ENCODE data around the gene CENPC. TPM values are rescaled to one million over a fixed set of nuclear protein-coding genes. Genes with fewer than 3 reads are reported as not detected.
"Not testable (repeated sequence)": the region's sequence is repeated elsewhere in the genome, so short reads cannot be mapped to it uniquely, and the experiment has no call there.

CENPC gene
- polyA plus RNA-seq, 2 of the 4 experiments (the other 2 are of a cell fraction): 5.6 to 9.0 TPM

GRCh38 chr4:67535280-67535840 is 9.9 kb downstream of the CENPC start (continued):
- TF ChIP-seq FOSL2 (IDR thresholded peaks at IDR 0.05) (no peak), FOSL2 (CRISPR knock-in tag; IDR thresholded peaks at IDR 0.05) (no peak), JUNB (IDR thresholded peaks at IDR 0.05) (no peak), KDM1A (IDR thresholded peaks at IDR 0.05; ENCODE audit: low read depth) (no peak)

DNA sequence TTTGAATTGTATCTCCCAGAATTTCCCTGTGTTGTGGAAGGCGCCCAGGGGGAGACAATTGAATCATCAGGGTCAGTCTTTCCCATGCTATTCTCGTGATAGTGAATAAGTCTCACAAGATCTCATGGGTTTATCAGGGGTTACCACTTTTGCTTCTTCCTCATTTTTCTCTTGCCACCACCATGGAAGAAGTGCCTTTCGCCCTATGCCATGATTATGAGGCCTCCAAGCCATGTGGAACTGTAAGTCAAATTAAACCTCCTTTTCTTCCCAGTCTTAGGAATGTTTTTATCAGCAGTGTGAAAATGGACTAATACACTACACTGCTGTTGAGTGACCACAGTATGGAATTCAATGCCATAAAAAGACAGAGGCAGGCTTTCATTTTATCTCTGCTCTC is 12.2 kb downstream of the CENPC start:
- Histone ChIP-seq H3K9me3 (no peaks in the 10 kb centered on the region), H3K4me1 (no peaks in the 10 kb centered on the region), H3K27ac (no peak overlapping the region), H3K4me2 (no peak overlapping the region), H3K4me3 (no peak overlapping the region)
- no peak for DNase-seq (ENCODE audit: low read depth in 1 of 2, low spot score in 1 of 2)
- 89% methylated on average over 3 of the region's 3 CpGs for WGBS (ENCODE audit: missing lambda C conversion rate)
- ChIA-PET CTCF (no interaction called here), POLR2A (no interaction called here)
- TF ChIP-seq, protein P1, sequence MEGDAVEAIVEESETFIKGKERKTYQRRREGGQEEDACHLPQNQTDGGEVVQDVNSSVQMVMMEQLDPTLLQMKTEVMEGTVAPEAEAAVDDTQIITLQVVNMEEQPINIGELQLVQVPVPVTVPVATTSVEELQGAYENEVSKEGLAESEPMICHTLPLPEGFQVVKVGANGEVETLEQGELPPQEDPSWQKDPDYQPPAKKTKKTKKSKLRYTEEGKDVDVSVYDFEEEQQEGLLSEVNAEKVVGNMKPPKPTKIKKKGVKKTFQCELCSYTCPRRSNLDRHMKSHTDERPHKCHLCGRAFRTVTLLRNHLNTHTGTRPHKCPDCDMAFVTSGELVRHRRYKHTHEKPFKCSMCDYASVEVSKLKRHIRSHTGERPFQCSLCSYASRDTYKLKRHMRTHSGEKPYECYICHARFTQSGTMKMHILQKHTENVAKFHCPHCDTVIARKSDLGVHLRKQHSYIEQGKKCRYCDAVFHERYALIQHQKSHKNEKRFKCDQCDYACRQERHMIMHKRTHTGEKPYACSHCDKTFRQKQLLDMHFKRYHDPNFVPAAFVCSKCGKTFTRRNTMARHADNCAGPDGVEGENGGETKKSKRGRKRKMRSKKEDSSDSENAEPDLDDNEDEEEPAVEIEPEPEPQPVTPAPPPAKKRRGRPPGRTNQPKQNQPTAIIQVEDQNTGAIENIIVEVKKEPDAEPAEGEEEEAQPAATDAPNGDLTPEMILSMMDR (IDR thresholded peaks at IDR 0.05): no peak
- TF ChIP-seq ZSCAN20 (CRISPR knock-in tag; IDR thresholded peaks at IDR 0.05): no peak
- TF ChIP-seq NR3C1 (IDR thresholded peaks at IDR 0.05): no peak
- TF ChIP-seq KDM5A (IDR thresholded peaks at IDR 0.05): no peak
- TF ChIP-seq HEYL (CRISPR knock-in tag; IDR thresholded peaks at IDR 0.05): no peak
- no peak for TF ChIP-seq NFE2L2 (conservative IDR thresholded peaks at IDR 0.05; ENCODE audit: low read length)
- TF ChIP-seq KDM1A (IDR thresholded peaks at IDR 0.05; ENCODE audit: low read depth): no peak
- TF ChIP-seq, protein P2, sequence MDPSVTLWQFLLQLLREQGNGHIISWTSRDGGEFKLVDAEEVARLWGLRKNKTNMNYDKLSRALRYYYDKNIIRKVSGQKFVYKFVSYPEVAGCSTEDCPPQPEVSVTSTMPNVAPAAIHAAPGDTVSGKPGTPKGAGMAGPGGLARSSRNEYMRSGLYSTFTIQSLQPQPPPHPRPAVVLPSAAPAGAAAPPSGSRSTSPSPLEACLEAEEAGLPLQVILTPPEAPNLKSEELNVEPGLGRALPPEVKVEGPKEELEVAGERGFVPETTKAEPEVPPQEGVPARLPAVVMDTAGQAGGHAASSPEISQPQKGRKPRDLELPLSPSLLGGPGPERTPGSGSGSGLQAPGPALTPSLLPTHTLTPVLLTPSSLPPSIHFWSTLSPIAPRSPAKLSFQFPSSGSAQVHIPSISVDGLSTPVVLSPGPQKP (IDR thresholded peaks at IDR 0.05; ENCODE audit: low read depth, low read length): no peak
- TF ChIP-seq CHD4 (IDR thresholded peaks at IDR 0.05; ENCODE audit: borderline replicate concordance): no peak
- no peak for TF ChIP-seq JUN (IDR thresholded peaks at IDR 0.05)
- no peak for TF ChIP-seq CEBPB (IDR thresholded peaks at IDR 0.05)
- TF ChIP-seq TP53 (CRISPR knock-in tag; IDR thresholded peaks at IDR 0.05): no peak
- no peak for TF ChIP-seq ZC3H11A (IDR thresholded peaks at IDR 0.05)
- no peak for TF ChIP-seq RARB (CRISPR knock-in tag; IDR thresholded peaks at IDR 0.05)
- ATAC-seq: no peak
- no peak for FAIRE-seq

DNA sequence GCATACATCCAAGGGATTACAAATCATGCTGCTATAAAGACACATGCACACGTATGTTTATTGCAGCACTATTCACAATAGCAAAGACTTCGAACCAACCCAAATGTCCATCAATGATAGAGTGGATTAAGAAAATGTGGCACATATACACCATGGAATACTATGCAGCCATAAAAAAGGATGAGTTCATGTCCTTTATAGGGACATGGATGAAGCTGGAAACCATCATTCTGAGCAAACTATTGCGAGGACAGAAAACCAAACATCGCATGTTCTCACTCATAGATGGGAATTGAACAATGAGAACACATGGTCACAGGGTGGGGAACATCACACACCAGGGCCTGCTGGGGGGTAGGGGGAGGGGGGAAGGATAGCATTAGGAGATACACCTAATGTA is 12.9 kb downstream of the CENPC start:
- H3K4me2 ChIP-seq; FAIRE-seq; H3K27ac ChIP-seq; H3K4me3 ChIP-seq; H3K4me1 ChIP-seq; POLR2A ChIA-PET; ATAC-seq; DNase-seq (ENCODE audit: low read depth in 1 of 2, low spot score in 1 of 2); H3K9me3 ChIP-seq; CTCF ChIA-PET: not testable (repeated sequence)
- 98% methylated on average over 4 of the region's 4 CpGs for WGBS (ENCODE audit: missing lambda C conversion rate)

DNA sequence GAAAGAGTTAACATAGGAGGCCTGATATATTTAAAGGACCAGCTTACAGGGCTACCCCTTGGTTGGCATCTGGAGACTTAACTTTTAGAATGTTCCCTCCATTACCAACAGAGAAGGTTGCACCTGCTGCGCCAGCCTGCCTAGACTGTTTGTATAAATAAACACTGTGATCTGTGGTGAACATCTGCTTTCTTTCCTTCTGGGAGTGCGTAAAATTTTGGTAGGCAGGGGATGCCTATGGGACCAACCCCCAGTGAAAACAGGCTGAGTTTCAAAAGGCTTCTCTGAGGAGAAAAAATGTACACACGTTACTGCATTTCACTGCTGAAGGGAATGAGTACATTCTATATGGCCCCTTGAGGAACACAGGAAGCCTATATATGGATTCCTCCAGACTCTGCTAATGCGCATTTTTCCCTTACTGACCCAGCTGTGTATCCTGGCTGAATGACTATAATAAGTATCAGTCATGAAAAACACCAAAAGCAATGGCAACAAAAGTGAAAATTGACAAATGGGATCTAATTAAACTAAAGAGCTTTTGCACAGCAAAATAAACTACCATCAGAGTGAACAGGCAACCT is 13.8 kb downstream of the CENPC start:
- no peak overlapping the region for H3K4me3 ChIP-seq
- ChIA-PET CTCF (no interaction called here), POLR2A (no interaction called here)
- no peak for FAIRE-seq
- no peaks in the 10 kb centered on the region for H3K9me3 ChIP-seq
- no peak for DNase-seq (ENCODE audit: low read depth in 1 of 2, low spot score in 1 of 2)
- no peak overlapping the region for H3K27ac ChIP-seq
- H3K4me2 ChIP-seq: no peak overlapping the region
- 92% methylated on average over 4 of the region's 4 CpGs for WGBS (ENCODE audit: missing lambda C conversion rate)
- ATAC-seq: no peak
- H3K4me1 ChIP-seq: no peaks in the 10 kb centered on the region
- TF ChIP-seq ZFP36 (IDR thresholded peaks at IDR 0.05; ENCODE audit: borderline replicate concordance, partially characterized antibody) (no peak), KDM1A (IDR thresholded peaks at IDR 0.05; ENCODE audit: low read depth) (no peak), HOXB13 (CRISPR knock-in tag; IDR thresholded peaks at IDR 0.05; ENCODE audit: low read depth) (no peak), RCOR1 (IDR thresholded peaks at IDR 0.05; ENCODE audit: low read depth, low read length) (no peak), HEYL (CRISPR knock-in tag; IDR thresholded peaks at IDR 0.05) (no peak)
- TF ChIP-seq, protein P3, sequence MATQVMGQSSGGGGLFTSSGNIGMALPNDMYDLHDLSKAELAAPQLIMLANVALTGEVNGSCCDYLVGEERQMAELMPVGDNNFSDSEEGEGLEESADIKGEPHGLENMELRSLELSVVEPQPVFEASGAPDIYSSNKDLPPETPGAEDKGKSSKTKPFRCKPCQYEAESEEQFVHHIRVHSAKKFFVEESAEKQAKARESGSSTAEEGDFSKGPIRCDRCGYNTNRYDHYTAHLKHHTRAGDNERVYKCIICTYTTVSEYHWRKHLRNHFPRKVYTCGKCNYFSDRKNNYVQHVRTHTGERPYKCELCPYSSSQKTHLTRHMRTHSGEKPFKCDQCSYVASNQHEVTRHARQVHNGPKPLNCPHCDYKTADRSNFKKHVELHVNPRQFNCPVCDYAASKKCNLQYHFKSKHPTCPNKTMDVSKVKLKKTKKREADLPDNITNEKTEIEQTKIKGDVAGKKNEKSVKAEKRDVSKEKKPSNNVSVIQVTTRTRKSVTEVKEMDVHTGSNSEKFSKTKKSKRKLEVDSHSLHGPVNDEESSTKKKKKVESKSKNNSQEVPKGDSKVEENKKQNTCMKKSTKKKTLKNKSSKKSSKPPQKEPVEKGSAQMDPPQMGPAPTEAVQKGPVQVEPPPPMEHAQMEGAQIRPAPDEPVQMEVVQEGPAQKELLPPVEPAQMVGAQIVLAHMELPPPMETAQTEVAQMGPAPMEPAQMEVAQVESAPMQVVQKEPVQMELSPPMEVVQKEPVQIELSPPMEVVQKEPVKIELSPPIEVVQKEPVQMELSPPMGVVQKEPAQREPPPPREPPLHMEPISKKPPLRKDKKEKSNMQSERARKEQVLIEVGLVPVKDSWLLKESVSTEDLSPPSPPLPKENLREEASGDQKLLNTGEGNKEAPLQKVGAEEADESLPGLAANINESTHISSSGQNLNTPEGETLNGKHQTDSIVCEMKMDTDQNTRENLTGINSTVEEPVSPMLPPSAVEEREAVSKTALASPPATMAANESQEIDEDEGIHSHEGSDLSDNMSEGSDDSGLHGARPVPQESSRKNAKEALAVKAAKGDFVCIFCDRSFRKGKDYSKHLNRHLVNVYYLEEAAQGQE (IDR thresholded peaks at IDR 0.05): no peak
- TF ChIP-seq, protein P4, sequence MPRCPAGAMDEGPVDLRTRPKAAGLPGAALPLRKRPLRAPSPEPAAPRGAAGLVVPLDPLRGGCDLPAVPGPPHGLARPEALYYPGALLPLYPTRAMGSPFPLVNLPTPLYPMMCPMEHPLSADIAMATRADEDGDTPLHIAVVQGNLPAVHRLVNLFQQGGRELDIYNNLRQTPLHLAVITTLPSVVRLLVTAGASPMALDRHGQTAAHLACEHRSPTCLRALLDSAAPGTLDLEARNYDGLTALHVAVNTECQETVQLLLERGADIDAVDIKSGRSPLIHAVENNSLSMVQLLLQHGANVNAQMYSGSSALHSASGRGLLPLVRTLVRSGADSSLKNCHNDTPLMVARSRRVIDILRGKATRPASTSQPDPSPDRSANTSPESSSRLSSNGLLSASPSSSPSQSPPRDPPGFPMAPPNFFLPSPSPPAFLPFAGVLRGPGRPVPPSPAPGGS (IDR thresholded peaks at IDR 0.05): no peak
- TF ChIP-seq, protein P5, sequence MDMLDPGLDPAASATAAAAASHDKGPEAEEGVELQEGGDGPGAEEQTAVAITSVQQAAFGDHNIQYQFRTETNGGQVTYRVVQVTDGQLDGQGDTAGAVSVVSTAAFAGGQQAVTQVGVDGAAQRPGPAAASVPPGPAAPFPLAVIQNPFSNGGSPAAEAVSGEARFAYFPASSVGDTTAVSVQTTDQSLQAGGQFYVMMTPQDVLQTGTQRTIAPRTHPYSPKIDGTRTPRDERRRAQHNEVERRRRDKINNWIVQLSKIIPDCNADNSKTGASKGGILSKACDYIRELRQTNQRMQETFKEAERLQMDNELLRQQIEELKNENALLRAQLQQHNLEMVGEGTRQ (IDR thresholded peaks at IDR 0.05): no peak

Measured in A549 (cell line).